ENCODE results near the gene RAPGEF1. TPM values are rescaled to one million over a fixed set of nuclear protein-coding genes. Genes with fewer than 3 reads are reported as not detected.

Gene RAPGEF1
- total and polyA plus RNA-seq, 2 of the 13 experiments (the other 11 are each of a cell fraction or from before 2014, with no cell fraction given), result 21.2 to 38.9 TPM

GRCh38 chr9:131764568-131764967 lies 24.7 kb upstream of the RAPGEF1 start (continued):
- TF ChIP-seq, protein P1, sequence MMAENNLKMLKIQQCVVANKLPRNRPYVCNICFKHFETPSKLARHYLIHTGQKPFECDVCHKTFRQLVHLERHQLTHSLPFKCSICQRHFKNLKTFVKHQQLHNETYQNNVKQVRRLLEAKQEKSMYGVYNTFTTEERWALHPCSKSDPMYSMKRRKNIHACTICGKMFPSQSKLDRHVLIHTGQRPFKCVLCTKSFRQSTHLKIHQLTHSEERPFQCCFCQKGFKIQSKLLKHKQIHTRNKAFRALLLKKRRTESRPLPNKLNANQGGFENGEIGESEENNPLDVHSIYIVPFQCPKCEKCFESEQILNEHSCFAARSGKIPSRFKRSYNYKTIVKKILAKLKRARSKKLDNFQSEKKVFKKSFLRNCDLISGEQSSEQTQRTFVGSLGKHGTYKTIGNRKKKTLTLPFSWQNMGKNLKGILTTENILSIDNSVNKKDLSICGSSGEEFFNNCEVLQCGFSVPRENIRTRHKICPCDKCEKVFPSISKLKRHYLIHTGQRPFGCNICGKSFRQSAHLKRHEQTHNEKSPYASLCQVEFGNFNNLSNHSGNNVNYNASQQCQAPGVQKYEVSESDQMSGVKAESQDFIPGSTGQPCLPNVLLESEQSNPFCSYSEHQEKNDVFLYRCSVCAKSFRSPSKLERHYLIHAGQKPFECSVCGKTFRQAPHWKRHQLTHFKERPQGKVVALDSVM (CRISPR knock-in tag; IDR thresholded peaks at IDR 0.05), result no peak
- TF ChIP-seq HOXA5 (CRISPR knock-in tag; IDR thresholded peaks at IDR 0.05), result no peak
- TF ChIP-seq REL (CRISPR knock-in tag; conservative IDR thresholded peaks at IDR 0.05), result no peak

- peak overlapping the region in 1 of 3 experiments; percentile 14; a peak in 1 of 6 replicates for H3K4me3 ChIP-seq (replicated peaks in 1 of 3; ENCODE audit: insufficient read depth in 1 of 3, low read depth in 2 of 3, low read length in 3 of 3)
- ChIA-PET CTCF (ENCODE audit: low intra/inter-chr PET ratio, low total read pairs) (interaction anchor here (1.2 to 1.9 kb wide), 4 partner anchors 93 to 506 kb away, joined by 5 to 12 read pairs (median 7); no protein-coding TSS in a partner anchor), POLR2A (no interaction called here)
- H3K36me3 ChIP-seq (replicated peaks in 1 of 2; ENCODE audit: control insufficient read depth in 1 of 2, insufficient read depth in 2 of 2, low read length in 2 of 2), result no peaks in the 10 kb centered on the region
- no peak overlapping the region for H2AFZ ChIP-seq (ENCODE audit: low read length)
- FAIRE-seq, result no peak
- peak; percentile 41 for DNase-seq (ENCODE audit: low spot score)
- intact Hi-C loops (cut with micrococcal nuclease; ENCODE audit: unreplicated experiment), result loop anchor here (2.0 to 5.0 kb wide), 2 partner anchors 94 to 480 kb away; no protein-coding TSS in a partner anchor
- H3K9ac ChIP-seq (ENCODE audit: insufficient read depth, low read depth, low read length), result no peak overlapping the region
- H3K9me3 ChIP-seq (ENCODE audit: low read length), result no peaks in the 10 kb centered on the region
- no peak overlapping the region for H3K27ac ChIP-seq (ENCODE audit: extremely low read length, insufficient read depth, low read length)
- H4K20me1 ChIP-seq (ENCODE audit: insufficient read depth, low read length), result no peaks in the 10 kb centered on the region
- 0 out of 2 replicates have a peak, but pooled peaks cover 5% of the 10 kb centered on the region for H3K4me1 ChIP-seq (ENCODE audit: insufficient read depth, low read length)
- H3K79me2 ChIP-seq (ENCODE audit: insufficient read depth, low read length), result no peaks in the 10 kb centered on the region
- in situ Hi-C loops (cut with HindIII; ENCODE audit: extremely low pct_ligation_motif_present, low pct_unique_long_range_greater_than_20kb), result loop anchor here (5.0 kb wide), 1 partner anchor 505 kb away; no protein-coding TSS in a partner anchor
- H3K27me3 ChIP-seq (ENCODE audit: control insufficient read depth in 1 of 2, insufficient read depth in 2 of 2, low read length in 2 of 2), result peaks cover 2 to 52% of the 10 kb centered on the region in 2 experiments; a peak in 4 of 5 replicates
- 22% methylated on average over 4 of the region's 38 CpGs for WGBS (ENCODE audit: low lambda C conversion rate)
- H3K4me2 ChIP-seq (ENCODE audit: low read depth, low read length), result peak overlapping the region; percentile 68
- BruUV-seq (replicated peaks), result no TSS peak
- ATAC-seq, result peak; percentile 97
- TF ChIP-seq NR2F1 (CRISPR knock-in tag; IDR thresholded peaks at IDR 0.05) (no peak), DBP (CRISPR knock-in tag; IDR thresholded peaks at IDR 0.05; ENCODE audit: not compliant biosample characterization) (no peak), FOXC1 (CRISPR knock-in tag; IDR thresholded peaks at IDR 0.05; ENCODE audit: borderline replicate concordance) (0 out of 2 replicates have a peak, but pooled peaks have one; percentile 38), ZBTB25 (CRISPR knock-in tag; IDR thresholded peaks at IDR 0.05) (no peak), ZNF674 (CRISPR knock-in tag; IDR thresholded peaks at IDR 0.05; ENCODE audit: low read depth) (no peak), AFF4 (CRISPR knock-in tag; IDR thresholded peaks at IDR 0.05) (no peak), CBX1 (IDR thresholded peaks at IDR 0.05; ENCODE audit: low read depth) (peak; percentile 62), HCFC1 (IDR thresholded peaks at IDR 0.05; ENCODE audit: low read depth, low read length) (no peak), ZFYVE20 (CRISPR knock-in tag; IDR thresholded peaks at IDR 0.05; ENCODE audit: borderline replicate concordance, low read depth) (no peak)
- TF ChIP-seq, protein P2, sequence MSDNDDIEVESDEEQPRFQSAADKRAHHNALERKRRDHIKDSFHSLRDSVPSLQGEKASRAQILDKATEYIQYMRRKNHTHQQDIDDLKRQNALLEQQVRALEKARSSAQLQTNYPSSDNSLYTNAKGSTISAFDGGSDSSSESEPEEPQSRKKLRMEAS (IDR thresholded peaks at IDR 0.05), result no peak
These were observed 22.6 kb upstream of the RAPGEF1 start for GRCh38 chr9:131762356-131762932.
